Activated CD8-positive, alpha-beta T cell treated with anti-CD3 and anti-CD28 coated beads, Interleukin-2, amount 10 ng/mL, durations not matched to agents 7 days and 5 days (primary cell): ENCODE measurements around the gene OCIAD1. TPM values are rescaled to one million over a fixed set of nuclear protein-coding genes. Genes with fewer than 3 reads are reported as not detected.
A peak's percentile ranks its signal among the peaks of the same experiment; 100 is the strongest.

Experiments used
- ATAC-seq: fragments of 150-1000 bp; cut with Tn5 transposase; one replicate; pipeline ENCODE4 v1.10.0; 2021; ENCODE audit warnings: moderate library complexity
- CTCF ChIA-PET: fragments of 350-600 bp; sonication (Branson Sonifier 250); formaldehyde crosslinking; loops from one replicate; lab custom pipeline; 2021; ENCODE audit warnings: antibody characterized with exemption; lab: Charles Lee
- POLR2A ChIA-PET: fragments of 350-600 bp; sonication (Branson Sonifier 250); formaldehyde crosslinking; loops from one replicate; lab custom pipeline; 2021; ENCODE audit warnings: antibody characterized with exemption; lab: Charles Lee
- DNase-seq: peaks from one replicate; pipeline ENCODE4 v3.0.0-alpha.2; 2020
- H3K27ac Mint-ChIP-seq: one replicate; pipeline ENCODE4 v1.8.0; 2021; ENCODE audit warnings: mild to moderate bottlenecking, mixed read lengths
- H3K27me3 Mint-ChIP-seq: one replicate; pipeline ENCODE4 v1.8.0; 2021; ENCODE audit warnings: low read depth, mixed read lengths
- H3K36me3 Mint-ChIP-seq: one replicate; pipeline ENCODE4 v1.8.0; 2021; ENCODE audit warnings: low read depth, mixed read lengths
- H3K4me1 Mint-ChIP-seq: one replicate; pipeline ENCODE4 v1.8.0; 2021; ENCODE audit warnings: low read depth, mixed read lengths
- H3K4me3 Mint-ChIP-seq: one replicate; pipeline ENCODE4 v1.8.0; 2021; ENCODE audit warnings: mild to moderate bottlenecking, mixed read lengths
- H3K9me3 Mint-ChIP-seq: one replicate; pipeline ENCODE4 v1.8.0; 2022; ENCODE audit warnings: mixed read lengths; ENCODE audit not compliant: insufficient read depth
- total RNA-seq, 2 experiments: library from RNA; stranded (reverse); gene quantifications; one replicate each; pipeline ENCODE4 v1.2.3, GENCODE V29; 2021

The OCIAD1 gene
- total RNA-seq, 2 experiments from 2014 or later = 92.4 to 93.7 TPM

DNA sequence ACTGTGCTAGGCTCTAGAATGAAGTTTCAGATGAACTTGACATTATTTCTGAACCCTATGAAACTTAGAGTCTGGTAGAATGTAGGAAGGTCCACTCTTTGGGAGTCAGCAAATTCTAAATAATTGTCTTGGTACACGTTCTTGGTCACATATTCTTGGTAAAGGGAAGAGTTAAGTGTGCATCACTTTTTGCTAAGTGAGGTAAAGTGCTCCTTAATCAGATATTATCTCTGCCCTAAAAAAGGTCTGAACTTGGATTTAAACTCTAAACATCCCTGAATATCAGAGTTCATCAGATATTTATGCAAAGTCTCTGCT, 68.5 kb downstream of the OCIAD1 start:
- no peak for DNase-seq
- no peak overlapping the region for H3K4me3 Mint-ChIP-seq
- H3K9me3 Mint-ChIP-seq = no peaks in the 10 kb centered on the region
- H3K4me1 Mint-ChIP-seq = peaks cover 29% of the 10 kb centered on the region
- CTCF ChIA-PET = no interaction called here
- peaks cover 69% of the 10 kb centered on the region for H3K36me3 Mint-ChIP-seq
- POLR2A ChIA-PET = no interaction called here
- no peaks in the 10 kb centered on the region for H3K27me3 Mint-ChIP-seq
- peak overlapping the region; percentile 18 for H3K27ac Mint-ChIP-seq
- ATAC-seq = no peak

DNA sequence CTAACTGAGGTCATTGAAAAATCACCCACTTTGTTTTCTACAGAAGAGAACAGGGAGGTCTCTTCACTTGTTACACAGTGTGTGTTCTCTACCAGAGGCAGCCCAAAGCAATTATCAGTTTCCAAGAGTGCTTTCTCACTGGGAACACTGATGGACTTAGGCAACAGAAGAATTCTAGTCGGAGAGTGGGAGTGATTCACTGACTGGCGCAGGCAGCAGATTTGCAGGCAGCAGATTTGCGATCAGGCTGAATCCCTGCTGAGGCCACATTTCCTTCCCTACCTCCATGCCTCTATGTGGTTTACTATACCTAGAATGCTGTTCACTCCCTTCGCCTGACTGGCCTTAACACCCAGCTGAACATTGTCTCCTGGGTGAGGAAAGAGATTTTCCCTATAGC, 69.1 kb downstream of the OCIAD1 start:
- H3K27me3 Mint-ChIP-seq = no peaks in the 10 kb centered on the region
- no peak overlapping the region for H3K4me3 Mint-ChIP-seq
- POLR2A ChIA-PET = no interaction called here
- DNase-seq (no peak), ATAC-seq (no peak)
- peaks cover 35% of the 10 kb centered on the region for H3K4me1 Mint-ChIP-seq
- peaks cover 71% of the 10 kb centered on the region for H3K36me3 Mint-ChIP-seq
- H3K9me3 Mint-ChIP-seq = no peaks in the 10 kb centered on the region
- H3K27ac Mint-ChIP-seq = peak overlapping the region; percentile 18
- CTCF ChIA-PET = no interaction called here

DNA sequence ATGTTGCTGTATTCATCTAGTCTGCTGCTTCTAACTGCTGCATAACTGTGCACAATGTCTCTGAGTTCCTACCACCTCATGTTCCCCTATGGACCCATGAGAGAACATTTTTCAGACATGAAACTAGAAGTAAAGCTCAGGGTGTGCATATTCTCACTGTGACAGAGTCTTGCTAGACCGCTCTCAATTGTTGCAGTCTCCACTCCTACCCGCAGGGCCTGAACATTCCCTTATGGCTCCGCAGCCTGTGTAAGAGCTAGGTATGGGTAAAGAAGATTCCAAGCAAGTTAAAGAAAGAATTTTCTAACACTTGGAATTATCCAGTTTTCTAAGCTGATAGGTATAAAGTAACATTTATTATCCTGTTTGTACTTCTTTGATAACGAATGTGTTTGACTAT, 70.3 kb downstream of the OCIAD1 start:
- Mint-ChIP-seq H3K36me3 (peaks cover 65% of the 10 kb centered on the region), H3K27ac (no peak overlapping the region), H3K4me1 (peaks cover 44% of the 10 kb centered on the region), H3K9me3 (no peaks in the 10 kb centered on the region), H3K4me3 (no peak overlapping the region), H3K27me3 (no peaks in the 10 kb centered on the region)
- no peak for DNase-seq
- ChIA-PET POLR2A (no interaction called here), CTCF (interaction anchor here (1.2 to 1.6 kb wide), 2 partner anchors 44 to 322 kb away, joined by 3 to 5 read pairs; no protein-coding TSS in a partner anchor)
- no peak for ATAC-seq

DNA sequence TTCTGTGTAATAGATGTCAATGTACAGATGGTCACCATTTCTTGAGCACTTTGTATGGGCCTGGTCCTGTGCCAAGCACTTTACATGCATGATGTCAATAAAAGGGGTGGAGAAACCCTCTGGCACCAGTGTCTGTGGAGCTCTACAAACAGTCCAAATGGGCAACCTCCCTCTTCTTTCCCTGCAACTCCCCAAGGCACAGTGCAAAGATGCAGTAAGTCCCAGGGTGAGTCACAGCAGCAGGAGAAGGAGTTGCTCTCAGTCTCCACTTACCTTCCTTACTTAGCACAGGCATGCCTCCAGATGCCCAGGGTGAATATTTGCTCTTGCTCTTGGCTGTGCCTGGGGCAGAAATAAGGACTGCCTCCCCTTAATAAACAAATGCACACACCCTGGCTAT, 71.4 kb downstream of the OCIAD1 start:
- Mint-ChIP-seq H3K4me3 (no peak overlapping the region), H3K27ac (no peak overlapping the region), H3K27me3 (no peaks in the 10 kb centered on the region), H3K36me3 (peaks cover 55% of the 10 kb centered on the region), H3K4me1 (peaks cover 51% of the 10 kb centered on the region), H3K9me3 (no peaks in the 10 kb centered on the region)
- DNase-seq = no peak
- no peak for ATAC-seq
- ChIA-PET POLR2A (no interaction called here), CTCF (interaction anchor here (1.6 kb wide), 1 partner anchor 323 kb away, joined by 5 read pairs; no protein-coding TSS in a partner anchor)

DNA sequence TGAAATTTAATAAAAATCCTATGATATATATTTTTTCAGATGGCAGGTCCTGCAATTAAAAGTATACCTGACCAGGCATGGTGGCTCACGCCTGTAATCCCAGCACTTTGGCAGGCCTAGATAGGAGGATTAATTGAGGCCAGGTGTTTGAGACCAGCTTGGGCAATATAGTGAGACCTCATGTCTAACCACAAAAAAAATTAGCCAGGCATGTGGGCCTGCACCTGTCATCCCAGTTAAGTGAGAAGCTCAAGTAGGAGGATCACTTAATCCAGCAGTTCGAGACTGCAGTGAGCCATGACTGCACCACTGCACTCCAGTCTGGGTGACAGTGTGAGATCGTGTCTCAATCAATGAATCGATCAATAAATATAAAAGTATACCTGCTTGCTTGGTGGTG, 73.2 kb downstream of the OCIAD1 start:
- H3K27ac Mint-ChIP-seq = no peak overlapping the region
- no peak for ATAC-seq
- H3K9me3 Mint-ChIP-seq = no peaks in the 10 kb centered on the region
- no peak for DNase-seq
- no peaks in the 10 kb centered on the region for H3K27me3 Mint-ChIP-seq
- H3K4me1 Mint-ChIP-seq = peaks cover 45% of the 10 kb centered on the region
- CTCF ChIA-PET = no interaction called here
- peaks cover 41% of the 10 kb centered on the region for H3K36me3 Mint-ChIP-seq
- no peak overlapping the region for H3K4me3 Mint-ChIP-seq
- POLR2A ChIA-PET = no interaction called here

DNA sequence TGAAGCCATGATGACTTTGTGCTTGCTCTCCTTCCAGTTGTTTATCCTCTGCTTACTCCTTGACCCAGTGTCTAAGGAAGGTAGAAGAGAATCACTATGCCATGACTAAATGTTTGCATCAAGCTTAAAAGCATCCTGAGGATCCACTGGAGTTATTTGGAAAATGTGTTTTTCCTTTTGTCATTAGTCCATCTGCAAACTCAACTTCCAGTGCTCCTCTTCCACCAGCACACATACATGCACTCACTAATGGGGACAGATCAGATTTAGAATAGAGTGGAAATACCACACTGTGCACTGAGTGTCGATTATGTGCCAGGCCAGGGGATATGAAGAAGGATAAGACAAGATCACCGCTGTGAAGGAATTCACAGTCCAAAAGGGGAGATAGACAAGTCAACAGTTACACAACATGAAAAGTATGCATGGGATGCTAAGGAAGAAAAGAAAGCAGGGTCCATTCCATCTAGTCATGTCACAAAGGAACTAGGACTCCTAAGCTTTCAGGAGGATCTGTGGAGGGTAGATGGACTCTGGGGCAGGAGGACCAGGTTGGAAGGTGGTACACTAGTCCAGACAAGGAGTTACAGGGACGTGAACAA, 73.8 kb downstream of the OCIAD1 start:
- no peak overlapping the region for H3K27ac Mint-ChIP-seq
- H3K27me3 Mint-ChIP-seq = no peaks in the 10 kb centered on the region
- H3K4me1 Mint-ChIP-seq = peaks cover 42% of the 10 kb centered on the region
- CTCF ChIA-PET = no interaction called here
- H3K9me3 Mint-ChIP-seq = no peaks in the 10 kb centered on the region
- peak overlapping the region; percentile 88 for H3K4me3 Mint-ChIP-seq
- no peak for DNase-seq
- ATAC-seq = no peak
- POLR2A ChIA-PET = no interaction called here
- peaks cover 35% of the 10 kb centered on the region for H3K36me3 Mint-ChIP-seq

DNA sequence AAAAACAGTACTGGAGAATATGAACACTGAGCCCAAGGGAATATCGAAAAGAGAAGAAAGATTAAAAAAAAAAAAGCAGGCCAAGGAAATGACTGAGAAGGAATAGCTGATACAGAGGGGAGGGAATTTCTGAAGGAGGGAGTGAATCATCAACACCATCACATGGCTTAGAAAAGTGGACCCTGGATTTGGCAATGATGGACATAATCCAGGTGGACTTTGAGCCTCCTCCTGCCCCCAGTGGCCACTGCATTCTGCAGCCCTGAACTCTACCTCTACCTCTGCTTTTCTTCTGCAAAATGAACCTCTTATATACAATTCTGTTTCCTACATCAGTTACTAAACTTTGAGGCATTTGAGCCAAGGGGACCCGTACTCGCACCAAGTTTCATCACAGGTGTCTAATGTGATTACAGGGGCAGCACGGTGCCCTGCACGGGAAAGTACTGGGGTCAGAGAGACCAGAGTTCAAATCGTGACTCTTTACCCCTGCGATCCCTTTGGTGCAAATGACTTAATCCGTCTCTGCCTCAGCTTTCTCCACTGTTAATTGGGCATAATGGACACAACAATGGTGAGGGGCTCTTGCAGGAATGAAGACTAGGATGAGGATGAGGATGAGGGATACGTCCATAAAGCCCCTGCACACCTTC, 74.6 kb downstream of the OCIAD1 start:
- Mint-ChIP-seq H3K27me3 (no peaks in the 10 kb centered on the region), H3K4me3 (peak overlapping the region; percentile 88), H3K36me3 (peaks cover 29% of the 10 kb centered on the region), H3K4me1 (peaks cover 38% of the 10 kb centered on the region), H3K9me3 (no peaks in the 10 kb centered on the region), H3K27ac (peak overlapping the region; percentile 85)
- DNase-seq (no peak), ATAC-seq (no peak)
- ChIA-PET POLR2A (interaction anchor here (0.7 to 1.6 kb wide), 3 partner anchors 125 to 1893 kb away, joined by 3 to 7 read pairs (median 7); no protein-coding TSS in a partner anchor), CTCF (interaction anchor here (1.3 to 2.3 kb wide), 3 partner anchors 40 to 327 kb away, joined by 5 to 11 read pairs (median 9); no protein-coding TSS in a partner anchor)

DNA sequence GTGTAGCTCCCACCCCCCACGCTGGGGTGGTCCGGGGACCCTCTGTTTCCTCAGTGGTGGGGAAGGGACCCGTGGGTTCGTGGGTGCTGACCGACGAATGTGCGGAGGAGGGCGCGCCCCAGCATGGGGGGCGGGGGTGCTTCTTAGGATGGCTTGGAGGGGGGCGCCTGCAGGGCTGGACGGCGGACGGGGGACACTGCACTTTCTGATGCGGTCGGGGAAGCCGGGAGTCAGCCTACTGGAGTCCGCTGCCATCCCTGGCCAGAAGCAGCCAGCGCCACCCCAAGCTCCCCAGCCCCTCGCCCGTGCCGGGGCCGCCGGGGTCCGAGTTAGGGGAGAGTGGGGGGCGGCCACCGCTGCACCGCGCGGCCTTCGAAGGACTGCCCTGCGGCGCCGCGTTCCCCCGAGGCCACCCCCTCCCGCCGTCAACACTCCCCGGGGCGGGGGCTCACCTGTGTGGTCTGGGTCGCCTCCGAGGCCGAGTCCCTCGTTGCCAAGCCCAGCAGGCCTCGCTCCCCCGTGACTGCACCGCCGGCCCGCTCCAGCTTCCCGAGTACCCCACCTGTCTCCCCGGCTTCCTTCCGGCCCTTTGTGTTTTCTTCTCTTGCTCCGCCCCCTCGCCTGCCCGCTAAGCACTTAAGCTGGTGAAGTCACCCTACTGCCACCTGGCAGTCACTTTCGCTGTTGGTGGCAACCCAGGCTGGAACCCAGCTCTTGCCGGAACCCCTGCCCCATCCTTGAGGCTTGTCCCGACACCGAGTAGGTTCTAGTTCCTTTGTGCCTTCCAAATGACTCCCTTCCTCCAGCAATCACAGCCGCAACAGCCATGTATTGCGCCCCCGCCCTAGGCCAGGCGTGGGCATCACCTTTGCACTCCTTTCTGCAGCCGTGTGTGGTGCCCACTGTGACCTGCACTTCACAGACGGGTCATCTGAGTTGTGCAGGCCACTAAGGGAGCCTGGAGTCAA, 75.6 kb downstream of the OCIAD1 start, which contains the start of gene OCIAD2:
Gene OCIAD2 (minus strand): TSS at position 569 of the 968 bp plus-strand sequence. CDS start 2,225 bp downstream, outside the sequence.
- no peaks in the 10 kb centered on the region for H3K9me3 Mint-ChIP-seq
- peak within 1 kb of the TSS; percentile 88 for H3K4me3 Mint-ChIP-seq
- ChIA-PET POLR2A (interaction anchor here (0.6 to 1.6 kb wide), 4 partner anchors 9 to 128 kb away, joined by 4 to 7 read pairs (median 6); no protein-coding TSS in a partner anchor), CTCF (interaction anchor here (1.0 to 2.3 kb wide), 7 partner anchors 39 to 328 kb away, joined by 3 to 11 read pairs (median 4); no protein-coding TSS in a partner anchor)
- peaks cover 21% of the 10 kb centered on the region for H3K36me3 Mint-ChIP-seq
- ATAC-seq = peak; percentile 96
- no peaks in the 10 kb centered on the region for H3K27me3 Mint-ChIP-seq
- H3K27ac Mint-ChIP-seq = peak within 1 kb of the TSS; percentile 85
- peaks cover 36% of the 10 kb centered on the region for H3K4me1 Mint-ChIP-seq
- DNase-seq = peak; percentile 89

DNA sequence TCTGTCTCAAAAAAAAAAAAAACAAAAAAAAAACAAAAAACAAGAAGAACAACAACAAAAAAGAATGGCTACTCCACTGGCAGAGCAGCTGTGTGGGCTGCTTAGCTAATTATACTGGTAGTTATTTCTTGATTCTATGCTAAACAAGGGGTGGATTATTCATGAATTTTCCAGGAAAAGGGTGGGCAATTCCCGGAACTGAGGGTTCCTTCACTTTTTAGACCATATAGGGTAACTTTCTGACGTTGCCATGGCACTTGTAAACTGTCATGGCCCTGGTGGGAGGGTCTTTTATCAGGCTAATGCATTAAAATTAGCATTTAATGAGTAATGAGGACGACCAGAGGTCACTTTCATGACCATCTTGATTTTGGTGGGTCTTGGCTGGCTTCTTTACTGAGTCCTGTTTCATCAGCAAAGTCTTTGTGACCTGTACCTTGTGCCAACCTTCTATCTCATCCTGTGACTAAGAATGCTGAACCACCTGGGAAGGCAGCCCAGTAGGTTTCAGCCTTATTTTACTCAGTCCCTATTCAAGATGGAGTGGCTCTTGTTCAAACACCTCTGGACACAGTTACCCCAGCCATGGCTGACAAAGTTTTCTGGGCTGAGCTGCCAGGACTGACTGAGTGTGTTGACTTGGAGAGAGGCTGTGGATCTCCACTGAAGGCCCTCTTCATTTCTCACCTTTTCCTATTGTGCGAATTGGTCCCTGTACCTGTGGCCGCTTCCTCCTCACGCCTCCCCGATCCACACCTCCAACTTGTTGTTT, 77.0 kb downstream of the OCIAD1 start:
- H3K36me3 Mint-ChIP-seq = peaks cover 13% of the 10 kb centered on the region
- peaks cover 32% of the 10 kb centered on the region for H3K4me1 Mint-ChIP-seq
- CTCF ChIA-PET = interaction anchor here (1.5 to 2.3 kb wide), 2 partner anchors 37 kb away, joined by 4 to 11 read pairs; no protein-coding TSS in a partner anchor
- POLR2A ChIA-PET = no interaction called here
- no peaks in the 10 kb centered on the region for H3K9me3 Mint-ChIP-seq
- peak overlapping the region; percentile 60 for H3K27ac Mint-ChIP-seq
- ATAC-seq (no peak), DNase-seq (no peak)
- H3K4me3 Mint-ChIP-seq = no peak overlapping the region
- no peaks in the 10 kb centered on the region for H3K27me3 Mint-ChIP-seq

DNA sequence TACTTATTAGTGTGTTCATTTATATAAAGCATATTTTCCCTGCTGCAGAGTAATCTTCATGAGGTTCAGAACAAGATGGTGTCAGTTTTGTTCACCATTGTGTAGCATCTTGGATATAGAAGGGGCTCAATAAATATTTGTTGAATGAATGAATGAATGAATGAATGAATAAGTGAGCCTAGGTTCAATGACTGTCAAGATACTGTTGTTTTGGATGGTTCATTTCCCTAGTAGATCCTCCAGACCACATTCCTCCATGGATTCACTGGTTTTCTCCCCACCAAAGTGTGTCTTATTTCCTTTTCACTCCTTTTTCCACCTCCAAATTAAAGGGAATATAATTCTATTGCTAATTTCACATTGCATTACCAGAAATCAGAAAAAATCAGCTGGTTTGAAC, 77.8 kb downstream of the OCIAD1 start:
- ChIA-PET CTCF (interaction anchor here (1.5 kb wide), 1 partner anchor 36 kb away, joined by 4 read pairs; no protein-coding TSS in a partner anchor), POLR2A (no interaction called here)
- Mint-ChIP-seq H3K27me3 (no peaks in the 10 kb centered on the region), H3K27ac (no peak overlapping the region), H3K9me3 (no peaks in the 10 kb centered on the region), H3K4me1 (peaks cover 29% of the 10 kb centered on the region), H3K4me3 (no peak overlapping the region), H3K36me3 (peaks cover 10% of the 10 kb centered on the region)
- DNase-seq = no peak
- no peak for ATAC-seq

DNA sequence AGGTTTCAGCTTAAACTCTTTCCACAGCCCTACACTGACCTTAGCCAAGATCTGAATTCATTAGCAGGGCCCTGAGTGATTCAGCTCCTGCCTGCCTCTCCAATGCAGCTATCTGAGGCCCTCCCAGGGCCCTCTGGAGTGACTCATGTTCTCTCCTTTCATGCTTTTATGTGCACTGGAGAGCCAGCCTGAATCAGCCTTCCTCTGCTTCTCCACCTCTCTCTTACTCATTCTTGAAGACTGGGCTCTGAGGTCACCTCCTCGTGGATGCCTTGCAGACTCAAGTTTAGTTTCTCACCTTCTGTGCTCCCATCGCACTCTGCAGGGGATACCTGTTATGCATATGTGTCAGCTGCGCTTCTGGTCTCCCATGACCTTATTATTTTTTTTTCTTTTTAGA, 78.8 kb downstream of the OCIAD1 start:
- H3K9me3 Mint-ChIP-seq = no peaks in the 10 kb centered on the region
- DNase-seq = peak; percentile 26
- ChIA-PET POLR2A (no interaction called here), CTCF (interaction anchor here (1.3 kb wide), 1 partner anchor 332 kb away, joined by 4 read pairs; no protein-coding TSS in a partner anchor)
- no peak for ATAC-seq
- H3K27ac Mint-ChIP-seq = no peak overlapping the region
- H3K36me3 Mint-ChIP-seq = peaks cover 6% of the 10 kb centered on the region
- no peaks in the 10 kb centered on the region for H3K27me3 Mint-ChIP-seq
- H3K4me3 Mint-ChIP-seq = no peak overlapping the region
- peaks cover 25% of the 10 kb centered on the region for H3K4me1 Mint-ChIP-seq
